HepG2 (cell line): ENCODE data around the gene ACTN1. TPM values are rescaled to one million over a fixed set of nuclear protein-coding genes. Genes with fewer than 3 reads are reported as not detected.

ENCODE experiments used
- GATAD2A ChIP-seq: IDR thresholded peaks from 2 replicates; pipeline ENCODE4 v1.6.1; 2016
- KAT7 ChIP-seq: IDR thresholded peaks from 2 replicates; pipeline ENCODE4 v1.6.1; 2018; ENCODE audit warnings: borderline replicate concordance, missing compliant biosample characterization
- NFE2L1 ChIP-seq: sonication (generic); formaldehyde crosslinking; IDR thresholded peaks from 2 replicates; pipeline ENCODE4 v1.4.0; 2020; ENCODE audit warnings: missing genetic modification reagents, mild to moderate bottlenecking, borderline replicate concordance
- NFIB ChIP-seq: sonication (generic); formaldehyde crosslinking; IDR thresholded peaks from 2 replicates; pipeline ENCODE4 v1.9.0; 2021; ENCODE audit warnings: missing genetic modification reagents, mild to moderate bottlenecking, borderline replicate concordance
- NFKB2 ChIP-seq: sonication (generic); formaldehyde crosslinking; IDR thresholded peaks from 2 replicates; pipeline ENCODE4 v1.4.0; 2020; ENCODE audit warnings: missing genetic modification reagents, borderline replicate concordance
- NFYB ChIP-seq: sonication (generic); formaldehyde crosslinking; IDR thresholded peaks from 2 replicates; pipeline ENCODE4 v1.4.0; 2020; ENCODE audit warnings: missing genetic modification reagents
- POLR2G ChIP-seq: fragments of 200-400 bp; formaldehyde crosslinking; IDR thresholded peaks from 2 replicates; pipeline ENCODE4 v1.6.1; 2018; ENCODE audit warnings: mild to moderate bottlenecking, low read depth, low read length, moderate library complexity
- PRMT3 ChIP-seq: sonication (generic); formaldehyde crosslinking; IDR thresholded peaks from 2 replicates; pipeline ENCODE4 v1.8.1; 2022; ENCODE audit warnings: low read depth, mild to moderate bottlenecking, moderate library complexity, missing genetic modification reagents, borderline replicate concordance
- REL ChIP-seq: sonication (generic); formaldehyde crosslinking; conservative IDR thresholded peaks from 2 replicates; pipeline ENCODE4 v1.8.0; 2022; ENCODE audit warnings: mild to moderate bottlenecking, missing genetic modification reagents, moderate library complexity
- SIX4 ChIP-seq: sonication (generic); formaldehyde crosslinking; IDR thresholded peaks from 2 replicates; pipeline ENCODE4 v1.4.0; 2020; ENCODE audit warnings: missing genetic modification reagents
- ZFP90 ChIP-seq: sonication (generic); formaldehyde crosslinking; IDR thresholded peaks from 2 replicates; pipeline ENCODE4 v1.8.0; 2022; ENCODE audit warnings: missing genetic modification reagents, mild to moderate bottlenecking, inconsistent platforms, borderline replicate concordance
- ZNF431 ChIP-seq: sonication (generic); formaldehyde crosslinking; IDR thresholded peaks from 2 replicates; pipeline ENCODE4 v1.9.0; 2022; ENCODE audit warnings: missing genetic modification reagents, low read depth, mild to moderate bottlenecking, borderline replicate concordance
- ZNF501 ChIP-seq: sonication (generic); formaldehyde crosslinking; IDR thresholded peaks from 2 replicates; pipeline ENCODE4 v1.5.1; 2020; ENCODE audit warnings: mild to moderate bottlenecking, moderate library complexity, missing genetic modification reagents
- ZNF609 ChIP-seq: sonication (generic); formaldehyde crosslinking; IDR thresholded peaks from 2 replicates; pipeline ENCODE4 v1.4.0; 2020; ENCODE audit warnings: mild to moderate bottlenecking, missing genetic modification reagents, borderline replicate concordance
- ZSCAN22 ChIP-seq: sonication (generic); formaldehyde crosslinking; IDR thresholded peaks from 2 replicates; pipeline ENCODE4 v1.4.0; 2020; ENCODE audit warnings: mild to moderate bottlenecking, missing genetic modification reagents
- ZSCAN25 ChIP-seq: sonication (generic); formaldehyde crosslinking; IDR thresholded peaks from 2 replicates; pipeline ENCODE4 v1.8.0; 2022; ENCODE audit warnings: mild to moderate bottlenecking, missing genetic modification reagents
- polyA plus RNA-seq, 8 experiments: library from polyadenylated mRNA; depleted of rRNA in 3 of 8; stranded (reverse) in 7 of 8; unstranded in 1 of 8; fragments of >200 nt; fragmentation: Illumina TruSeq in 4 of 8; extraction: Trizol in 4 of 8; gene quantifications; 2 replicates each; pipeline versions ENCODE4 v1.2.1 to v1.2.3, GENCODE V29; 2011 to 2016; ENCODE audit warnings: low read depth in 4 of 8, missing spikeins in 1 of 8, mixed read lengths in 1 of 8; ENCODE audit not compliant: insufficient read depth in 1 of 8
- total RNA-seq, 5 experiments: library from RNA; depleted of rRNA; stranded (reverse); fragments of >200 nt; fragmentation: Illumina TruSeq; extraction: Trizol; gene quantifications; 2 replicates each; pipeline ENCODE4 v1.2.3, GENCODE V29; 2016; ENCODE audit warnings: low read depth in 1 of 5
- TF ChIP-seq, protein P1 (sequence below): sonication (generic); formaldehyde crosslinking; IDR thresholded peaks from 2 replicates; pipeline ENCODE4 v1.5.1; 2020; ENCODE audit warnings: missing genetic modification reagents, mild to moderate bottlenecking, borderline replicate concordance
- TF ChIP-seq, protein P2 (sequence below): IDR thresholded peaks from 2 replicates; pipeline ENCODE4 v1.6.1; 2016; ENCODE audit warnings: mild to moderate bottlenecking, missing biosample characterization, missing genetic modification reagents
- TF ChIP-seq, protein P3 (sequence below): sonication (generic); formaldehyde crosslinking; IDR thresholded peaks from 2 replicates; pipeline ENCODE4 v1.4.0; 2020; ENCODE audit warnings: missing genetic modification reagents, borderline replicate concordance

The ACTN1 gene
- total and polyA plus RNA-seq, 2 of the 13 experiments (the other 11 are each of a cell fraction or from before 2014, with no cell fraction given) = 58.6 to 162 TPM

GRCh38 chr14:68979021-68979721 lies at the start of gene ACTN1 (continued):
- TF ChIP-seq ZSCAN25 (CRISPR knock-in tag) (no peak), NFIB (CRISPR knock-in tag) (no peak), ZNF609 (0 out of 2 replicates have a peak, but pooled peaks have one; percentile 13), POLR2G (peak; percentile 92), PRMT3 (CRISPR knock-in tag) (peak; percentile 76; the same call in 1 of the 2 replicates), ZNF501 (CRISPR knock-in tag) (no peak; the same call in none of the 2 replicates), ZNF431 (CRISPR knock-in tag) (peak; percentile 83), SIX4 (CRISPR knock-in tag) (peak; percentile 34; the same call in 1 of the 2 replicates), KAT7 (0 out of 2 replicates have a peak, but pooled peaks have one; percentile 49), NFKB2 (CRISPR knock-in tag) (peak; percentile 13; the same call in 1 of the 2 replicates), NFE2L1 (CRISPR knock-in tag) (no peak), GATAD2A (CRISPR knock-in tag) (peak; percentile 52), ZFP90 (no peak), ZSCAN22 (no peak), NFYB (CRISPR knock-in tag) (peak; percentile 99), REL (0 out of 2 replicates have a peak, but pooled peaks have one; percentile 12)
- TF ChIP-seq, protein P1, sequence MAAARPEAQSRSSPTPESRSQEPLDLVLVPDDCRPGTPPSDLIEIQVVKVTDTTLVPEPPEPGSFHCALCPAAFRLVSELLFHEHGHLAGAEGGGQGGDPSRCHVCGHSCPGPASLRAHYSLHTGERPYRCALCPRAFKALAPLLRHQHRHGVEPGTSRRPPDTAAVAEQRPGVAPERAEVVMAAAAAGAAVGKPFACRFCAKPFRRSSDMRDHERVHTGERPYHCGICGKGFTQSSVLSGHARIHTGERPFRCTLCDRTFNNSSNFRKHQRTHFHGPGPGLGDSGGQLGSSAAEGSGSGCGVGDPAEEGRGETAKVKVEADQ (CRISPR knock-in tag) = 0 out of 2 replicates have a peak, but pooled peaks have one; percentile 11
- TF ChIP-seq, protein P2, sequence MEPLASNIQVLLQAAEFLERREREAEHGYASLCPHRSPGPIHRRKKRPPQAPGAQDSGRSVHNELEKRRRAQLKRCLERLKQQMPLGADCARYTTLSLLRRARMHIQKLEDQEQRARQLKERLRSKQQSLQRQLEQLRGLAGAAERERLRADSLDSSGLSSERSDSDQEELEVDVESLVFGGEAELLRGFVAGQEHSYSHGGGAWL = peak; percentile 60; the same call in 1 of the 2 replicates
- TF ChIP-seq, protein P3, sequence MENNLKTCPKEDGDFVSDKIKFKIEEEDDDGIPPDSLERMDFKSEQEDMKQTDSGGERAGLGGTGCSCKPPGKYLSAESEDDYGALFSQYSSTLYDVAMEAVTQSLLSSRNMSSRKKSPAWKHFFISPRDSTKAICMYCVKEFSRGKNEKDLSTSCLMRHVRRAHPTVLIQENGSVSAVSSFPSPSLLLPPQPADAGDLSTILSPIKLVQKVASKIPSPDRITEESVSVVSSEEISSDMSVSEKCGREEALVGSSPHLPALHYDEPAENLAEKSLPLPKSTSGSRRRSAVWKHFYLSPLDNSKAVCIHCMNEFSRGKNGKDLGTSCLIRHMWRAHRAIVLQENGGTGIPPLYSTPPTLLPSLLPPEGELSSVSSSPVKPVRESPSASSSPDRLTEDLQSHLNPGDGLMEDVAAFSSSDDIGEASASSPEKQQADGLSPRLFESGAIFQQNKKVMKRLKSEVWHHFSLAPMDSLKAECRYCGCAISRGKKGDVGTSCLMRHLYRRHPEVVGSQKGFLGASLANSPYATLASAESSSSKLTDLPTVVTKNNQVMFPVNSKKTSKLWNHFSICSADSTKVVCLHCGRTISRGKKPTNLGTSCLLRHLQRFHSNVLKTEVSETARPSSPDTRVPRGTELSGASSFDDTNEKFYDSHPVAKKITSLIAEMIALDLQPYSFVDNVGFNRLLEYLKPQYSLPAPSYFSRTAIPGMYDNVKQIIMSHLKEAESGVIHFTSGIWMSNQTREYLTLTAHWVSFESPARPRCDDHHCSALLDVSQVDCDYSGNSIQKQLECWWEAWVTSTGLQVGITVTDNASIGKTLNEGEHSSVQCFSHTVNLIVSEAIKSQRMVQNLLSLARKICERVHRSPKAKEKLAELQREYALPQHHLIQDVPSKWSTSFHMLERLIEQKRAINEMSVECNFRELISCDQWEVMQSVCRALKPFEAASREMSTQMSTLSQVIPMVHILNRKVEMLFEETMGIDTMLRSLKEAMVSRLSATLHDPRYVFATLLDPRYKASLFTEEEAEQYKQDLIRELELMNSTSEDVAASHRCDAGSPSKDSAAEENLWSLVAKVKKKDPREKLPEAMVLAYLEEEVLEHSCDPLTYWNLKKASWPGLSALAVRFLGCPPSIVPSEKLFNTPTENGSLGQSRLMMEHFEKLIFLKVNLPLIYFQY = peak; percentile 73
